COLO829 (cell line): ENCODE measurements around the gene DLG2.
"Not testable (repeated sequence)": the region's sequence is repeated elsewhere in the genome, so short reads cannot be mapped to it uniquely, and the experiment has no call there.

Experiments used
- DNase-seq: peaks from one replicate; pipeline ENCODE4 v3.0.0; 2012; ENCODE audit warnings: low spot score

The DLG2 gene

GRCh38 chr11:84899134-84899533, 728.0 kb downstream of the DLG2 start:
- DNase-seq: no peak

- DNase-seq: no peak
Observed at GRCh38 chr11:84894666-84895065, 732.5 kb downstream of the DLG2 start.

- no peak for DNase-seq
Observed at GRCh38 chr11:84890676-84891075, 736.5 kb downstream of the DLG2 start.

GRCh38 chr11:84889556-84889955, 737.6 kb downstream of the DLG2 start:
- no peak for DNase-seq

GRCh38 chr11:84887055-84887629, 740.0 kb downstream of the DLG2 start:
- DNase-seq: no peak

- no peak for DNase-seq
Observed at GRCh38 chr11:84886344-84886743, 740.8 kb downstream of the DLG2 start.

GRCh38 chr11:84884836-84885235, 742.3 kb downstream of the DLG2 start:
- no peak for DNase-seq

GRCh38 chr11:84882056-84882455, 745.1 kb downstream of the DLG2 start:
- DNase-seq: no peak

- DNase-seq: no peak
Observed at GRCh38 chr11:84871116-84871515, 756.0 kb downstream of the DLG2 start.

GRCh38 chr11:84870486-84870885, 756.7 kb downstream of the DLG2 start:
- no peak for DNase-seq

GRCh38 chr11:84866922-84867321, 760.2 kb downstream of the DLG2 start:
- DNase-seq: no peak

- DNase-seq: no peak
Observed at GRCh38 chr11:84865791-84866535, 761.2 kb downstream of the DLG2 start.

- no peak for DNase-seq
Observed at GRCh38 chr11:84865257-84865656, 761.9 kb downstream of the DLG2 start.

- no peak for DNase-seq
Observed at GRCh38 chr11:84857746-84858145, 769.4 kb downstream of the DLG2 start.

GRCh38 chr11:84855508-84856245, 771.5 kb downstream of the DLG2 start:
- DNase-seq: no peak

- no peak for DNase-seq
Observed at GRCh38 chr11:84854498-84854880, 772.7 kb downstream of the DLG2 start.

- no peak for DNase-seq
Observed at GRCh38 chr11:84853841-84854497, 773.2 kb downstream of the DLG2 start.

GRCh38 chr11:84847842-84848241, 779.3 kb downstream of the DLG2 start:
- no peak for DNase-seq

GRCh38 chr11:84840201-84840600, 786.9 kb downstream of the DLG2 start:
- DNase-seq: not testable (repeated sequence)

- DNase-seq: no peak
Observed at GRCh38 chr11:84837402-84838069, 789.6 kb downstream of the DLG2 start.

- DNase-seq: no peak
Observed at GRCh38 chr11:84836371-84836770, 790.8 kb downstream of the DLG2 start.

GRCh38 chr11:84833488-84834088, 793.6 kb downstream of the DLG2 start:
- no peak for DNase-seq
